ENCODE measurements around the gene DDRGK1.

The DDRGK1 gene

DNA sequence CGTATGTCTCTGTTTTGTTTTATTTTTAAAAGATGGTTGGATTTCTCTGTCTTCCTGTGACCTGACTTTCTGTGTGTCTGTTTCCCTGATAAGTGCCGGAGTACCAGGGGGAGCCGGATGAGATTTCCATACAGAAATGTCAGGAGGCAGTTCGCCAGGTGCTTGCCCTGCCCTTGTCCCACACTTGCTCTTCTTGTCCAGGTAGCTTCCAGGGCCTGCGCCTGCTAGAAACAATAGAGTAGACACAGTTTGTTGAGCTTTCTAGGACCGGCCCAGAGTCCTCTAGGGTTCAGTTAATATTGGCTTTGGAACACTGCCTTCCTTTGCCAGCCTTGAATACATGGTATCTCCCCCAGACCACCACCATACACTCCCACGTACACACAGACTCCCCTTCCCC lies 8.7 kb upstream of the DDRGK1 start:
- no peak overlapping the region for H3K4me3 ChIP-seq (ENCODE audit: low read depth, low read length)
- TF ChIP-seq, protein P1, sequence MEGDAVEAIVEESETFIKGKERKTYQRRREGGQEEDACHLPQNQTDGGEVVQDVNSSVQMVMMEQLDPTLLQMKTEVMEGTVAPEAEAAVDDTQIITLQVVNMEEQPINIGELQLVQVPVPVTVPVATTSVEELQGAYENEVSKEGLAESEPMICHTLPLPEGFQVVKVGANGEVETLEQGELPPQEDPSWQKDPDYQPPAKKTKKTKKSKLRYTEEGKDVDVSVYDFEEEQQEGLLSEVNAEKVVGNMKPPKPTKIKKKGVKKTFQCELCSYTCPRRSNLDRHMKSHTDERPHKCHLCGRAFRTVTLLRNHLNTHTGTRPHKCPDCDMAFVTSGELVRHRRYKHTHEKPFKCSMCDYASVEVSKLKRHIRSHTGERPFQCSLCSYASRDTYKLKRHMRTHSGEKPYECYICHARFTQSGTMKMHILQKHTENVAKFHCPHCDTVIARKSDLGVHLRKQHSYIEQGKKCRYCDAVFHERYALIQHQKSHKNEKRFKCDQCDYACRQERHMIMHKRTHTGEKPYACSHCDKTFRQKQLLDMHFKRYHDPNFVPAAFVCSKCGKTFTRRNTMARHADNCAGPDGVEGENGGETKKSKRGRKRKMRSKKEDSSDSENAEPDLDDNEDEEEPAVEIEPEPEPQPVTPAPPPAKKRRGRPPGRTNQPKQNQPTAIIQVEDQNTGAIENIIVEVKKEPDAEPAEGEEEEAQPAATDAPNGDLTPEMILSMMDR (IDR thresholded peaks at IDR 0.05; ENCODE audit: borderline replicate concordance, insufficient read depth, low read depth, low read length) = no peak

DNA sequence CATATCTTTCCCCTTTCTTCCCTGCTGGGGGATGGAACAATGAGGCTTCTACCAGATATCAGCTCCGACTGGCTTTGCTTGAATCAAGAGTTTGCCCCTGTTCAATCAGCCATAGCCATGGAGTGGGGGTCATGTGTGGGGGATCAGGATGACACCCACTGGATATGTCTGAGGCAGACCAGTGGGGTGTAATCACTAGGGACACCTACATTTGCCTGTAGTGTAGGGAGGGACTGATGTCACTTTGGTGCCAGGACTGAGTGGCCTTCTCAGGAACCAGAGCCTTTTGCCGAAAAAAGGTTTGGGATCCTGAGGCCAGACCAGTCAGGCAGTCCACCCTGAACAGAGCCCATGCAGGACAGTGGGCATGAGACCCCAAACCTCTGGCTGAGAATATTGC lies 5.9 kb upstream of the DDRGK1 start:
- peak overlapping the region; percentile 71 for H3K4me3 ChIP-seq (ENCODE audit: low read depth, low read length)
- TF ChIP-seq, protein P1 (IDR thresholded peaks at IDR 0.05; ENCODE audit: borderline replicate concordance, insufficient read depth, low read depth, low read length) = no peak

DNA sequence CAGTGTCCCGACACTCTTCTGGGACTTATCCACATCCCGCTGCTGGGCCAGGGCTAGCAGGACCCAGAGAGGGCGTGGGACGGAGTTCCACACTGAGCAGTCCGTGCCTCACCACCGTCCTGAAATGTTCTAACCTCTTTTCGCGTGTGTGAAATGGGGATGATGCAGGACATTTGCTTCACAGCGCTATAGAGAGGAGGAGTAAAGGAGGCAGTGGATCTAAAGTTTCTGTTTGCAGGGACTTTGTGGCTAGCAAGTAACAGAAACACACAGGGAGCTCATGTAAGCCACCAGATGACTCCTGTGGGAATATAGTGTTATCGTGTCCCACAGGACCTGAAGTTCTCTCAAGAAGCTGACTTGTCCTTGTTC lies 5.5 kb upstream of the DDRGK1 start:
- peak overlapping the region; percentile 71 for H3K4me3 ChIP-seq (ENCODE audit: low read depth, low read length)
- TF ChIP-seq, protein P1 (IDR thresholded peaks at IDR 0.05; ENCODE audit: borderline replicate concordance, insufficient read depth, low read depth, low read length) = no peak

DNA sequence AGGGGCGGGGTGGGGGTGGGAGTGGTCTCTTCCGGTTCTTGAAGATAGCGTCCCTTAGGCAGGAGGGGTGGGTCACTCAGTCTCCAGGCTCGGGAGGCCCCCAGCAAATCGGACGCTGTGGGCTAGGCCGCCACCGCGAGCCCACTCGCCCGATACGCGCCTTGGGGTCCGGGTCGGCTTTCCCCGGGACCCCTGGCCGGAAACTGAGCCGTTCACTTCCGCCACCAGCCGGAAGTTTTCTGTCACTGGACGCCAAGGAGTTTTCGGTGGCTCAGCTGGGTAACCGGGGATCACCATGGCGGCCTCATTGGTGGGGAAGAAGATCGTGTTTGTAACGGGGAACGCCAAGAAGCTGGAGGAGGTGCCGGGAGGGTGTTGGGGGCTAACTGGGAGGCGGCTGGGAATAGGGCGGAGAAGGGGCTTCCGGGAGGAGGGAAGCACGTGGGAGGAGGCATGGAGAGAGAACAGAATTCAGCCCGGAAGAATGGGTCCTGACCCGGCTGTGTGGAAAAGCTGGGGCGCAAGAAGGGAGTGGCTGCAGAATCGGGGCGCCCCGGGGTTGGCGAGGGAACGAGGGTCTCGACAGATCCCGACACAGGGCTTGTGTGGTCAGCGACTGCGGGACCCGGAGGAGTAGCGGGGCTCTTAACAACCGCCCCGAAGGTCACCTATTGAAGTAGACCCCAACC lies 4.9 kb upstream of the DDRGK1 start, which contains the start of gene ITPA:
Gene ITPA (plus strand): TSS at position 242 of the 689 bp plus-strand sequence. CDS start 54 bp downstream, at position 296.
- TF ChIP-seq, protein P1 (IDR thresholded peaks at IDR 0.05; ENCODE audit: borderline replicate concordance, insufficient read depth, low read depth, low read length) = no peak
- peak within 1 kb of the TSS; percentile 71 for H3K4me3 ChIP-seq (ENCODE audit: low read depth, low read length)

DNA sequence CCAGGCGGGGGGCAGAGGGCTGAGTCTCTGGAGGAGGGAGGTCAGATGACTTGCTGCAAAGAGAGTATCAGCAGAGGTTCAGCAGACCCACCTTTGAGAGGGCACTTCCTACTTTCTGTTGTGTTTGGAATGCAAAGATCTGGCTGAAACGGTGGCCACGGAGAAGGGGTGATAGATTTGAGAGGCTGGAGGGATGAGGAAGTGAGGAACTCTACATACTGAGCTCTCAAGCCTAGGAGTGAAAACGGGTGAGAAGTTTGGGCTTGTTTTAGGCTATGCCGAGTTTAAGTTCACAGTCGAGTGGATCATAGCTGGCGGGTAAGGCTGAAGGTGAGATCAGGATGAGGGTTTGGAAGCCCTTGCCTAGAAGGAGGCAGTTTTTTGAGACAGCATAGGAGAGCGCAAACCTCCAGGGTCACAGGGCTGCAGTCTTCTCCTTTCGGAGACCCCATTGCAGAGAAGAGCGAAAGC lies 4.3 kb upstream of the DDRGK1 start:
- TF ChIP-seq, protein P1 (IDR thresholded peaks at IDR 0.05; ENCODE audit: borderline replicate concordance, insufficient read depth, low read depth, low read length) = no peak
- peak overlapping the region; percentile 71 for H3K4me3 ChIP-seq (ENCODE audit: low read depth, low read length)

DNA sequence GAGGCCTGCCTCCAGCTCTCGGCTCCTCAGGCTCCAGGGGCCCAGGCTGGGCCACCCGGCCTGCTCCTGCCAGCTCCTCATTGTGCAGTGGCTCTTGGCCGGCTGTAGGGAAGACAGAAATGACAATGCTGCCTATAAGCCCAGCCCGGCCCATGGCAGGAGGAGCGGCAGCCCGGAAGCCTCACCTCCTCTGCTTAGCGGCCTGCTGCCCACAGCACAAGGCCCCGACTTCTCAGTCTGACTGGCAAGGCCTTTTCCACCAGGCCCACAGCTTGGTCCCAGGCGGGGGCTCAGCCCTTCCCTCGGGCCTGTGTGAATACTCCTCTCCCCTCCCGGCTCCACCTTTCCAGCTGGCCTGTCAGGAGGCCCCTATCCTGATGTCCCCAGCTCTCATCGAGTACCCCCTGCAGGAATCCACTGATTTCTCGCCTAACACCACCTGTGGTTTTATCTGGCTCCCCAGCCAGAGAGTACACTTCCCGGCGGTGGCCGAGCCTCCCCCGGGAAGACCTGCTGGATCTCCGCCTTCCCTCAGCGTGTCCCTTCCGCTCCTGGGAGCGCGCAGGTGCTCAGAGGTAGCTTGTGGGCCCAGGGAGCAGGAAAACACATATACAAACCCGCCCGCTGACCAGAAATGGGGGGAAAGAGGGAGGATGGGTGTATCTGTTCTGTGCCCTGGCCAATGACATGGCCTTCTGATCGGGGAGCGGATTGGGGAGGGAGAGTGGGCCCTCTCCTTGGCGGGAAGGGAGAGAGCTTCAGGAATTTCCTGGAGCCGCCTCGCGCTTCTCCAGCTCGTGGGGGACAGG lies 963 bp downstream of the DDRGK1 start:
- TF ChIP-seq, protein P1 (IDR thresholded peaks at IDR 0.05; ENCODE audit: borderline replicate concordance, insufficient read depth, low read depth, low read length) = no peak
- H3K4me3 ChIP-seq (ENCODE audit: low read depth, low read length) = peak overlapping the region; percentile 67
